T-helper 2 cell treated with Interferon-gamma antibody and Interleukin-4, amounts not matched to agents 5 μg/mL and 100 μg/mL, for 36 hours (primary cell): ENCODE results near the gene TCN1.
A peak's percentile ranks its signal among the peaks of the same experiment; 100 is the strongest.
"Not testable (repeated sequence)": the region's sequence is repeated elsewhere in the genome, so short reads cannot be mapped to it uniquely, and the experiment has no call there.

ENCODE experiments used
- DNase-seq: peaks from one replicate; pipeline ENCODE4 v3.0.0; 2021; ENCODE audit warnings: low spot score
- H3K27ac Mint-ChIP-seq: one replicate; pipeline ENCODE4 v1.8.0; 2021; ENCODE audit warnings: mild to moderate bottlenecking, mixed read lengths
- H3K27me3 Mint-ChIP-seq: one replicate; pipeline ENCODE4 v1.8.0; 2021; ENCODE audit warnings: low read depth, mixed read lengths
- H3K36me3 Mint-ChIP-seq: one replicate; pipeline ENCODE4 v1.8.0; 2021; ENCODE audit warnings: low read depth, mixed read lengths
- H3K4me1 Mint-ChIP-seq: one replicate; pipeline ENCODE4 v1.8.0; 2021; ENCODE audit warnings: low read depth, mixed read lengths
- H3K4me3 Mint-ChIP-seq: one replicate; pipeline ENCODE4 v1.8.0; 2022; ENCODE audit warnings: mild to moderate bottlenecking, moderate library complexity, mixed read lengths
- H3K9me3 Mint-ChIP-seq: one replicate; pipeline ENCODE4 v1.8.0; 2021; ENCODE audit warnings: mixed read lengths

TCN1 gene

GRCh38 chr11:59846556-59846955, 19.7 kb downstream of the TCN1 start:
- Mint-ChIP-seq H3K4me3 (no peak overlapping the region), H3K27ac (no peak overlapping the region), H3K27me3 (no peaks in the 10 kb centered on the region), H3K4me1 (peaks cover 5% of the 10 kb centered on the region), H3K36me3 (no peaks in the 10 kb centered on the region), H3K9me3 (no peaks in the 10 kb centered on the region)
- no peak for DNase-seq

- Mint-ChIP-seq H3K27ac (no peak within 1 kb of the TSS), H3K9me3 (no peaks in the 10 kb centered on the region), H3K36me3 (no peaks in the 10 kb centered on the region), H3K4me1 (peaks cover 8% of the 10 kb centered on the region), H3K27me3 (no peaks in the 10 kb centered on the region), H3K4me3 (no peak within 1 kb of the TSS)
- DNase-seq, result no peak
Observed at GRCh38 chr11:59845399-59845798, 20.9 kb downstream of the TCN1 start, which contains the start of gene CBLIF. Gene CBLIF (minus strand): TSS chr11:59845499. CDS start chr11:59845453, 46 bp downstream.

GRCh38 chr11:59842316-59842715, 24.0 kb downstream of the TCN1 start:
- no peak for DNase-seq
- peaks cover 8% of the 10 kb centered on the region for H3K4me1 Mint-ChIP-seq
- no peak overlapping the region for H3K27ac Mint-ChIP-seq
- no peaks in the 10 kb centered on the region for H3K27me3 Mint-ChIP-seq
- no peak overlapping the region for H3K4me3 Mint-ChIP-seq
- H3K36me3 Mint-ChIP-seq, result no peaks in the 10 kb centered on the region
- H3K9me3 Mint-ChIP-seq, result no peaks in the 10 kb centered on the region

GRCh38 chr11:59841514-59841913, 24.8 kb downstream of the TCN1 start:
- no peak for DNase-seq
- Mint-ChIP-seq H3K36me3 (no peaks in the 10 kb centered on the region), H3K27me3 (no peaks in the 10 kb centered on the region), H3K27ac (no peak overlapping the region), H3K4me3 (no peak overlapping the region), H3K9me3 (no peaks in the 10 kb centered on the region), H3K4me1 (peaks cover 8% of the 10 kb centered on the region)

- Mint-ChIP-seq H3K9me3 (no peaks in the 10 kb centered on the region), H3K4me1 (peaks cover 6% of the 10 kb centered on the region), H3K27ac (no peak overlapping the region), H3K36me3 (no peaks in the 10 kb centered on the region), H3K4me3 (no peak overlapping the region), H3K27me3 (peaks cover 1% of the 10 kb centered on the region)
- no peak for DNase-seq
Observed at GRCh38 chr11:59839615-59840014, 26.7 kb downstream of the TCN1 start.

GRCh38 chr11:59833602-59834001, 32.7 kb downstream of the TCN1 start:
- no peak overlapping the region for H3K27ac Mint-ChIP-seq
- H3K9me3 Mint-ChIP-seq, result no peaks in the 10 kb centered on the region
- no peaks in the 10 kb centered on the region for H3K36me3 Mint-ChIP-seq
- H3K27me3 Mint-ChIP-seq, result peaks cover 3% of the 10 kb centered on the region
- DNase-seq, result no peak
- H3K4me1 Mint-ChIP-seq, result peaks cover 6% of the 10 kb centered on the region
- H3K4me3 Mint-ChIP-seq, result no peak overlapping the region

- no peak overlapping the region for H3K4me3 Mint-ChIP-seq
- peaks cover 6% of the 10 kb centered on the region for H3K4me1 Mint-ChIP-seq
- no peak overlapping the region for H3K27ac Mint-ChIP-seq
- no peaks in the 10 kb centered on the region for H3K36me3 Mint-ChIP-seq
- no peaks in the 10 kb centered on the region for H3K27me3 Mint-ChIP-seq
- no peaks in the 10 kb centered on the region for H3K9me3 Mint-ChIP-seq
- no peak for DNase-seq
Observed at GRCh38 chr11:59829358-59829757, 36.9 kb downstream of the TCN1 start.

- Mint-ChIP-seq H3K9me3 (no peaks in the 10 kb centered on the region), H3K4me3 (no peak overlapping the region), H3K36me3 (no peaks in the 10 kb centered on the region), H3K27me3 (no peaks in the 10 kb centered on the region), H3K27ac (no peak overlapping the region), H3K4me1 (peaks cover 17% of the 10 kb centered on the region)
- DNase-seq, result peak; percentile 19
Observed at GRCh38 chr11:59822989-59823566, 43.2 kb downstream of the TCN1 start.

GRCh38 chr11:59818572-59818971, 47.7 kb downstream of the TCN1 start:
- Mint-ChIP-seq H3K9me3 (no peaks in the 10 kb centered on the region), H3K36me3 (no peaks in the 10 kb centered on the region), H3K27me3 (no peaks in the 10 kb centered on the region), H3K4me3 (peak overlapping the region; percentile 13), H3K27ac (no peak overlapping the region), H3K4me1 (peaks cover 30% of the 10 kb centered on the region)
- DNase-seq, result no peak

GRCh38 chr11:59816434-59816833, 49.9 kb downstream of the TCN1 start:
- DNase-seq, H3K36me3 Mint-ChIP-seq, H3K9me3 Mint-ChIP-seq, H3K27me3 Mint-ChIP-seq, H3K4me3 Mint-ChIP-seq, H3K27ac Mint-ChIP-seq: not testable (repeated sequence)
- peaks cover 28% of the 10 kb centered on the region for H3K4me1 Mint-ChIP-seq

GRCh38 chr11:59815754-59816153, 50.5 kb downstream of the TCN1 start:
- no peak for DNase-seq
- Mint-ChIP-seq H3K27me3 (no peaks in the 10 kb centered on the region), H3K27ac (no peak overlapping the region), H3K36me3 (peaks cover 8% of the 10 kb centered on the region), H3K4me3 (no peak overlapping the region), H3K4me1 (peaks cover 35% of the 10 kb centered on the region), H3K9me3 (peaks cover 9% of the 10 kb centered on the region)

- Mint-ChIP-seq H3K36me3 (peaks cover 17% of the 10 kb centered on the region), H3K9me3 (peaks cover 9% of the 10 kb centered on the region), H3K27ac (peak overlapping the region; percentile 8), H3K27me3 (no peaks in the 10 kb centered on the region), H3K4me1 (peaks cover 37% of the 10 kb centered on the region), H3K4me3 (peak overlapping the region; percentile 53)
- no peak for DNase-seq
Observed at GRCh38 chr11:59814021-59814420, 52.3 kb downstream of the TCN1 start.

GRCh38 chr11:59813364-59813763, 52.9 kb downstream of the TCN1 start:
- no peak overlapping the region for H3K4me3 Mint-ChIP-seq

GRCh38 chr11:59812220-59812619, 54.1 kb downstream of the TCN1 start:
- Mint-ChIP-seq H3K36me3 (peaks cover 30% of the 10 kb centered on the region), H3K27me3 (no peaks in the 10 kb centered on the region), H3K27ac (no peak overlapping the region), H3K4me3 (no peak overlapping the region), H3K4me1 (peaks cover 28% of the 10 kb centered on the region), H3K9me3 (peaks cover 9% of the 10 kb centered on the region)
- no peak for DNase-seq

More at GRCh38 chr11:59813364-59813763, 52.9 kb downstream of the TCN1 start:
- Mint-ChIP-seq H3K27ac (no peak overlapping the region), H3K4me1 (peaks cover 33% of the 10 kb centered on the region), H3K9me3 (peaks cover 9% of the 10 kb centered on the region), H3K36me3 (peaks cover 22% of the 10 kb centered on the region), H3K27me3 (no peaks in the 10 kb centered on the region)
- no peak for DNase-seq

- peak overlapping the region; percentile 88 for H3K27ac Mint-ChIP-seq
- H3K9me3 Mint-ChIP-seq, result peaks cover 9% of the 10 kb centered on the region
- no peak for DNase-seq
- no peaks in the 10 kb centered on the region for H3K27me3 Mint-ChIP-seq
- H3K4me3 Mint-ChIP-seq, result peak overlapping the region; percentile 93
- H3K36me3 Mint-ChIP-seq, result peaks cover 40% of the 10 kb centered on the region
- H3K4me1 Mint-ChIP-seq, result peaks cover 28% of the 10 kb centered on the region
Observed at GRCh38 chr11:59810911-59811259, 55.4 kb downstream of the TCN1 start.
